ENCODE results near the gene OAS1.

DNA sequence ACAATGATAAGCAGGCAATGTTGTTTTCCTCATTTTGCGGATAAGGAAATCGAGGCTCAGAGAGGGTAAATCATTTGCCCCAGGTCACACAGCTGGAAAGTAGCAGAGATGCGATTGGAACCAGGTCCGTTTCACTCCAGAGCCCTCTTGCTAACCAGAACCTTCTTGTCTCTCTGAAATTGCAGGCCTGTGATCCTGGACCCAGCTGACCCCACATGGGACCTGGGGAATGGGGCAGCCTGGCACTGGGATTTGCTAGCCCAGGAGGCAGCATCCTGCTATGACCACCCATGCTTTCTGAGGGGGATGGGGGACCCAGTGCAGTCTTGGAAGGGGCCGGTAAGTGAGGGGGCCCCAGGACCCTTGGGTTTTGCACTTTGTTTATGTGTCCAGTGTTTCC lies 41.0 kb downstream of the OAS1 start:
- no peak for TF ChIP-seq ZNF384 (IDR thresholded peaks at IDR 0.05)
- no peak for TF ChIP-seq SUZ12 (IDR thresholded peaks at IDR 0.05)
- TF ChIP-seq ELF4 (IDR thresholded peaks at IDR 0.05), result no peak
- TF ChIP-seq BHLHE40 (IDR thresholded peaks at IDR 0.05; ENCODE audit: borderline replicate concordance), result no peak
- TF ChIP-seq FOXK2 (IDR thresholded peaks at IDR 0.05), result no peak

Measured in HEK293T (cell line).